H9 (cell line): ENCODE data around the gene ZNF672. TPM values are rescaled to one million over a fixed set of nuclear protein-coding genes. Genes with fewer than 3 reads are reported as not detected.

Experiments used
- DNase-seq: peaks from one replicate; pipeline ENCODE4 v3.0.0-alpha.2; 2017
- H2AFZ ChIP-seq: one replicate; pipeline ENCODE4 v1.6.1; 2013; ENCODE audit warnings: mild to moderate bottlenecking, low read length, control low read depth, moderate library complexity
- H2AK5ac ChIP-seq: 2 replicates; pipeline ENCODE4 v1.6.1; 2013; ENCODE audit warnings: low read length, control low read depth, mixed read lengths; ENCODE audit not compliant: insufficient read length
- H2BK120ac ChIP-seq: one replicate; pipeline ENCODE4 v1.6.1; 2013; ENCODE audit warnings: low read depth, mild to moderate bottlenecking, low read length, control low read depth, inconsistent platforms; ENCODE audit not compliant: poor library complexity, severe bottlenecking
- H2BK12ac ChIP-seq: 2 replicates; pipeline ENCODE4 v1.6.1; 2013; ENCODE audit warnings: low read length, control low read depth, mixed read lengths, low read depth; ENCODE audit not compliant: insufficient read length
- H2BK15ac ChIP-seq: 2 replicates; pipeline ENCODE4 v1.6.1; 2013; ENCODE audit warnings: low read depth, low read length, control low read depth
- H2BK20ac ChIP-seq: one replicate; pipeline ENCODE4 v1.6.1; 2013; ENCODE audit warnings: low read depth, mild to moderate bottlenecking, low read length, control low read depth, inconsistent platforms; ENCODE audit not compliant: poor library complexity, severe bottlenecking
- H2BK5ac ChIP-seq: 2 replicates; pipeline ENCODE4 v1.6.1; 2013; ENCODE audit warnings: low read length, control low read depth, mixed read lengths; ENCODE audit not compliant: insufficient read length
- H3K14ac ChIP-seq: 2 replicates; pipeline ENCODE4 v1.6.1; 2013; ENCODE audit warnings: low read length, control low read depth; ENCODE audit not compliant: insufficient read depth
- H3K18ac ChIP-seq: 2 replicates; pipeline ENCODE4 v1.6.1; 2013; ENCODE audit warnings: low read depth, mild to moderate bottlenecking, mixed read lengths, low read length, control low read depth; ENCODE audit not compliant: insufficient read length
- H3K23ac ChIP-seq: 2 replicates; pipeline ENCODE4 v1.6.1; 2013; ENCODE audit warnings: low read length, control low read depth, mixed read lengths, low read depth; ENCODE audit not compliant: insufficient read length
- H3K23me2 ChIP-seq: 2 replicates; pipeline ENCODE4 v1.6.1; 2013; ENCODE audit warnings: low read depth, mild to moderate bottlenecking, mixed read lengths, low read length, control low read depth; ENCODE audit not compliant: insufficient read length, poor library complexity, severe bottlenecking
- H3K27ac ChIP-seq: 2 replicates; pipeline ENCODE4 v1.5.1; 2013; ENCODE audit warnings: low read length, control low read depth, mixed read lengths, low read depth; ENCODE audit not compliant: insufficient read length
- H3K27me3 ChIP-seq: 2 replicates; pipeline ENCODE4 v1.6.1; 2013; ENCODE audit warnings: low read length, control low read depth, inconsistent platforms; ENCODE audit not compliant: insufficient read depth
- H3K4ac ChIP-seq: 2 replicates; pipeline ENCODE4 v1.6.1; 2013; ENCODE audit warnings: low read depth, mild to moderate bottlenecking, control low read depth, inconsistent platforms, low read length, moderate library complexity
- H3K4me1 ChIP-seq: 2 replicates; pipeline ENCODE4 v1.6.1; 2013; ENCODE audit warnings: low read length, control low read depth, inconsistent platforms; ENCODE audit not compliant: insufficient read depth
- H3K4me2 ChIP-seq: 2 replicates; pipeline ENCODE4 v1.6.1; 2013; ENCODE audit warnings: low read length, control low read depth, mixed read lengths; ENCODE audit not compliant: insufficient read length, insufficient read depth
- H3K56ac ChIP-seq: 2 replicates; pipeline ENCODE4 v1.6.1; 2013; ENCODE audit warnings: low read depth, mild to moderate bottlenecking, mixed read lengths, low read length, control low read depth; ENCODE audit not compliant: insufficient read length
- H3K79me1 ChIP-seq: 2 replicates; pipeline ENCODE4 v1.6.1; 2013; ENCODE audit warnings: low read depth, mild to moderate bottlenecking, moderate library complexity, low read length, control low read depth, inconsistent platforms; ENCODE audit not compliant: insufficient read depth, poor library complexity, severe bottlenecking
- H3K79me2 ChIP-seq: 2 replicates; pipeline ENCODE4 v1.6.1; 2013; ENCODE audit warnings: low read length, control low read depth, inconsistent platforms; ENCODE audit not compliant: insufficient read depth
- H3K9ac ChIP-seq: 2 replicates; pipeline ENCODE4 v1.6.1; 2013; ENCODE audit warnings: low read length, control low read depth, mixed read lengths; ENCODE audit not compliant: insufficient read length; ENCODE audit errors: extremely low read depth
- H3K9me3 ChIP-seq: one replicate; pipeline ENCODE4 v1.6.1; 2013; ENCODE audit warnings: low read depth, low read length, inconsistent platforms; ENCODE audit not compliant: control insufficient read depth
- H3T11ph ChIP-seq: one replicate; pipeline ENCODE4 v1.6.1; 2013; ENCODE audit warnings: mild to moderate bottlenecking, low read length, control low read depth, inconsistent platforms
- H4K20me1 ChIP-seq: one replicate; pipeline ENCODE4 v1.6.1; 2013; ENCODE audit not compliant: control insufficient read depth, insufficient read length, insufficient read depth
- H4K5ac ChIP-seq: 2 replicates; pipeline ENCODE4 v1.6.1; 2013; ENCODE audit warnings: low read depth, mild to moderate bottlenecking, mixed read lengths, low read length, control low read depth; ENCODE audit not compliant: insufficient read length
- H4K8ac ChIP-seq: replicated peaks from 2 replicates; pipeline ENCODE4 v1.6.1; 2013; ENCODE audit warnings: low read length, control low read depth, mixed read lengths, low read depth; ENCODE audit not compliant: insufficient read length
- H4K91ac ChIP-seq: 2 replicates; pipeline ENCODE4 v1.6.1; 2013; ENCODE audit warnings: low read depth, mild to moderate bottlenecking, moderate library complexity, mixed read lengths, low read length, control low read depth; ENCODE audit not compliant: insufficient read length
- H3K27ac Mint-ChIP-seq, 3 experiments: 2 replicates in 2 of 3; 3 replicates in 1 of 3; pipeline ENCODE4 v1.8.0; 2020 to 2021; ENCODE audit warnings: mixed read lengths in 3 of 3, mild to moderate bottlenecking in 1 of 3, moderate library complexity in 1 of 3
- H3K27me3 Mint-ChIP-seq: 2 replicates; pipeline ENCODE4 v1.8.0; 2021; ENCODE audit warnings: low read depth, mild to moderate bottlenecking, moderate library complexity, mixed read lengths
- H3K36me3 Mint-ChIP-seq, 3 experiments: 2 replicates in 2 of 3; 3 replicates in 1 of 3; pipeline ENCODE4 v1.8.0; 2020 to 2021; ENCODE audit warnings: low read depth in 3 of 3, mixed read lengths in 3 of 3; ENCODE audit not compliant: insufficient read depth in 1 of 3
- H3K4me1 Mint-ChIP-seq, 2 experiments: 2 replicates each; pipeline ENCODE4 v1.8.0; 2020; ENCODE audit warnings: mixed read lengths in 2 of 2
- H3K4me3 Mint-ChIP-seq, 2 experiments: 2 replicates in 1 of 2; 3 replicates in 1 of 2; pipeline ENCODE4 v1.8.0; 2020 to 2021; ENCODE audit warnings: mild to moderate bottlenecking in 2 of 2, mixed read lengths in 2 of 2, moderate library complexity in 1 of 2
- H3K9me3 Mint-ChIP-seq, 2 experiments: 2 replicates in 1 of 2; 3 replicates in 1 of 2; pipeline ENCODE4 v1.8.0; 2020; ENCODE audit warnings: mild to moderate bottlenecking in 2 of 2, mixed read lengths in 2 of 2, moderate library complexity in 1 of 2
- CTCF ChIP-seq: fragments of 200-600 bp; sonication (generic); conservative IDR thresholded peaks from 3 replicates; pipeline ENCODE4 v1.8.0; 2021; ENCODE audit warnings: antibody characterized with exemption, mild to moderate bottlenecking
- WGBS: extraction: QIAGEN DNeasy Blood & Tissue Kit; methylation state at CpG from one replicate; pipeline ENCODE4 v1.1.7; 2013; ENCODE audit warnings: missing lambda C conversion rate, low lambda C conversion rate, mixed read lengths; ENCODE audit not compliant: insufficient read length; ENCODE audit errors: extremely low coverage; 5-methylcytosine and 5-hydroxymethylcytosine counted together
- total RNA-seq: library from RNA; stranded (reverse); gene quantifications from 2 replicates; pipeline ENCODE4 v1.2.1, GENCODE V29; 2021

The ZNF672 gene
- total RNA-seq, 1 experiment from 2014 or later, result 29.4 TPM

- WGBS, result no CpG with 5 or more reads among the region's 5 CpGs
- Histone ChIP-seq H3K14ac (no peak overlapping the region; the same call in 1 of the 2 replicates), H2AK5ac (no peak overlapping the region), H3K9ac (no peak overlapping the region), H3K27ac (no peak overlapping the region), H2BK20ac (no peak overlapping the region), H4K20me1 (no peaks in the 10 kb centered on the region), H3K56ac (no peak overlapping the region), H2AFZ (no peak overlapping the region), H3K79me2 (no peaks in the 10 kb centered on the region; the same call in 1 of the 2 replicates), H3K27me3 (no peaks in the 10 kb centered on the region), H3K79me1 (no peaks in the 10 kb centered on the region), H3K9me3 (no peaks in the 10 kb centered on the region), H3T11ph (no peak overlapping the region), H2BK15ac (no peak overlapping the region), H3K18ac (no peak overlapping the region), H3K23me2 (no peaks in the 10 kb centered on the region), H4K8ac (no peak overlapping the region), H2BK5ac (no peak overlapping the region), H3K4me2 (no peak overlapping the region), H3K4me1 (peaks cover 2% of the 10 kb centered on the region; the same call in 1 of the 2 replicates), H3K23ac (no peak overlapping the region), H2BK120ac (no peak overlapping the region), H4K91ac (no peak overlapping the region), H2BK12ac (no peak overlapping the region), H3K4ac (no peak overlapping the region), H4K5ac (no peak overlapping the region)
- TF ChIP-seq CTCF, result no peak
- DNase-seq, result no peak
- Mint-ChIP-seq H3K27me3 (no peaks in the 10 kb centered on the region), H3K27ac (peak overlapping the region in 2 of 3 experiments; percentile 30 to 82; a peak in 3 of 7 replicates), H3K4me3 (no peak overlapping the region; a peak in 1 of 5 replicates), H3K4me1 (peaks cover 17 to 27% of the 10 kb centered on the region in 2 experiments), H3K36me3 (peaks cover 20 to 64% (median 62%) of the 10 kb centered on the region in 3 experiments), H3K9me3 (no peaks in the 10 kb centered on the region)
Observed at GRCh38 chr1:248818505-248819374, 19.3 kb upstream of the ZNF672 start.
